ENCODE data around the gene PAQR8. TPM values are rescaled to one million over a fixed set of nuclear protein-coding genes. Genes with fewer than 3 reads are reported as not detected.

PAQR8 gene
- polyA plus RNA-seq, 3 donors, result 19.8 to 25.5 (median 25.4) TPM

DNA sequence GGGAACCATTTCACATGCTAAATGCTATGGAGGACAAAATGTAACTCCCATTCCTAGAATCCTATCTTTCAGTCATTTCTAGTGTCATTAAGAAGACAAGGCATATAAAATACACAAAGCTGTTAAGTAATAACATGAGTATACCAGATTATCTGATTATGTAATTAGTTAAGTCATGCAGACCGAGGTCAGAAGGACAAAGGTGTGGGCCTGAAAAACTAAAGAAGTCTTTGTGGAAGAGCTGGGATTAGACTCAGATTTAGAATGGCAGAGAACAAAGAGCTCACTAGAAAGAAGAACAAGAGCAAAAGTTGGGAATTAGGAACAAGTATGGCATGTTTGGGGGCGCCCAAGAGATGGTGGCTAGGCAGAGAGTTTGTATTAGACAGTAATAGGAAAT is 95.1 kb downstream of the PAQR8 start:
- DNase-seq, result no peak

Other genes with a start within 250 kb of the PAQR8 start
- gene IL17A, start 175.8 kb upstream of the PAQR8 start, polyA plus RNA-seq (ENCODE audit: insufficient read length in 3 of 3), result not detected
- under 1 TPM; 0.27 to 0.53 (median 0.36) TPM for gene IL17F, start 117.7 kb upstream of the PAQR8 start, polyA plus RNA-seq (ENCODE audit: insufficient read length in 3 of 3)
- gene MCM3, start 77.4 kb upstream of the PAQR8 start, polyA plus RNA-seq (ENCODE audit: insufficient read length in 3 of 3), result 100 to 1,000 TPM; 127 to 142 (median 138) TPM
- gene EFHC1, start 58.2 kb downstream of the PAQR8 start, polyA plus RNA-seq (ENCODE audit: insufficient read length in 3 of 3), result 10 to 100 TPM; 54.4 to 75.7 (median 63.6) TPM
- gene TRAM2, start 214.9 kb downstream of the PAQR8 start, polyA plus RNA-seq (ENCODE audit: insufficient read length in 3 of 3), result 10 to 100 TPM; 45.3 to 57.1 (median 50.9) TPM

All from renal pelvis (tissue), 4 donors.